ENCODE data around the gene A2ML1.
"Not testable (repeated sequence)": the region's sequence is repeated elsewhere in the genome, so short reads cannot be mapped to it uniquely, and the experiment has no call there.

Gene A2ML1

GRCh38 chr12:8818526-8818925, 3.9 kb upstream of the A2ML1 start:
- no peak for DNase-seq

- DNase-seq: no peak
These were observed 2.8 kb upstream of the A2ML1 start for GRCh38 chr12:8819666-8819980.

- not testable (repeated sequence) for DNase-seq
These were observed 1.6 kb upstream of the A2ML1 start for GRCh38 chr12:8820676-8821407.

GRCh38 chr12:8821591-8821990, 830 bp upstream of the A2ML1 start:
- DNase-seq: no peak

GRCh38 chr12:8823565-8824300, 1.3 kb downstream of the A2ML1 start:
- no peak for DNase-seq

GRCh38 chr12:8827551-8828256, 5.3 kb downstream of the A2ML1 start:
- no peak for DNase-seq

- no peak for DNase-seq
These were observed 6.1 kb downstream of the A2ML1 start for GRCh38 chr12:8828257-8829124.

- DNase-seq: no peak
These were observed 6.7 kb downstream of the A2ML1 start for GRCh38 chr12:8829125-8829518.

GRCh38 chr12:8829621-8830020, 7.2 kb downstream of the A2ML1 start:
- DNase-seq: no peak

GRCh38 chr12:8831116-8831515, 8.7 kb downstream of the A2ML1 start:
- DNase-seq: no peak

GRCh38 chr12:8832500-8832899, 10.1 kb downstream of the A2ML1 start:
- no peak for DNase-seq

GRCh38 chr12:8834230-8834629, 11.8 kb downstream of the A2ML1 start:
- no peak for DNase-seq

GRCh38 chr12:8837291-8837690, 14.9 kb downstream of the A2ML1 start:
- no peak for DNase-seq

- DNase-seq: no peak
These were observed 17.9 kb downstream of the A2ML1 start for GRCh38 chr12:8840321-8840720.

- no peak for DNase-seq
These were observed 18.7 kb downstream of the A2ML1 start for GRCh38 chr12:8840938-8841633.

GRCh38 chr12:8841778-8842177, 19.4 kb downstream of the A2ML1 start:
- no peak for DNase-seq

GRCh38 chr12:8844665-8845064, 22.2 kb downstream of the A2ML1 start:
- DNase-seq: no peak

- no peak for DNase-seq
These were observed 23.9 kb downstream of the A2ML1 start for GRCh38 chr12:8846305-8846704.

- no peak for DNase-seq
These were observed 25.0 kb downstream of the A2ML1 start for GRCh38 chr12:8847435-8847834.

- DNase-seq: no peak
These were observed 27.5 kb downstream of the A2ML1 start for GRCh38 chr12:8849876-8850275.

GRCh38 chr12:8852119-8852518, 29.7 kb downstream of the A2ML1 start:
- DNase-seq: no peak

- DNase-seq: no peak
These were observed 33.5 kb downstream of the A2ML1 start for GRCh38 chr12:8855891-8856290.
